HL-60/S4 treated with retinoic acid at 250 ng/mL for 4 days and 3 days (cell line): Measurements from ENCODE around the gene BNC2.

Experiments used
- in situ Hi-C: fragments of 300-500 bp; cut with MboI; formaldehyde crosslinking; loops from 2 replicates; pipeline ENCODE4 v1.7.0; 2022; ENCODE audit warnings: low sequenced_read_pairs

BNC2 gene

DNA sequence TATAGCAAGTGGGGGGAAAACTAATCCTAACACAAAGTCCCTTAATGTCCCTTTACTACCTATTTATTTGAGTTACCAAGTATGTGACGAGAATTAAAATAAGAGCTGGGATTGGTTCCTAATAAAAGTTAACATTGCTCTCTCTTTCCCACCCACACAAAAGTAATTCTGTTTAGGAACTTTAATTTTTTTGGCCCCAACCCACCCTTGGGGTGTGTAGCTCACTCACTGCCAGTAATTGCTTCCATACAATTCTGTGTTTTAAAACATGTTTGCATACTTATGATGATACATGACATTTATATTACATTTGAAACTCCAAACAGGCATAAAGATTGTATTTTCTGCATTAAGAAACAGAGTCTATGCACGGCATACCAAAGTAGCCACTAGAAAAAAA lies 106.5 kb downstream of the BNC2 start:
- in situ Hi-C loops: no loop called here

DNA sequence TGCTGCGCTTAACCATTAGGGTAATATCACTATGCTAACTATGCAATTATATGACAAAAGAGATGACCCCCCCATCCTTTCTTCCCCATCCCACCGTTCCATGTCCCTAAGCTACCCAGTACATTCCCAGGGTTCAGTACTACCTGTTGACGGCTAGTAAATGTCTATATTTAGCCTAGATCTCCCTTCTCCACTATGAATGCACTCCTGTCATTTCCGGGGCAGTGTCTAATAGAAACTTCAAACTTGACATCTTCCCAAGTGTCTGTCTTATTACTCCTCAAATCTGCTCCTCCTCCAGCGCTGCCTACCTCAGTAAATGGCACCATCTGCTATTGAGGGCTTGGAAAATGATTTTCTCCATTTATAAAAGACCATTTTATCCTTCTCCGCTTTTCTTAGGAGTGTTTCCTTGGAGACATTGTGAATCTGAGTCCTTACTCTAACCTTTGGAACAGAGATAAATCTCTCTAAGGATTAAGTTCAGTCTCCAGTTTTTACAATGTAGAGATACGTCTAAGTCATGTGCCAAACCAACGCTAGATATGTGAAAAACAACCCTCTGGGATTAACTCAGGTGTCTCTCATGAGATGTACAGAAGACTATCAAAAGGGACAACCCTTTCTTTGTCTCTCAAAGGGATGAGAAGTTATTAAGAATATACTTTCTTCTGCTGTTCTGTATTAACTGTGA lies 114.9 kb downstream of the BNC2 start:
- in situ Hi-C loops: no loop called here

GRCh38 chr9:16754662-16755061 lies 115.8 kb downstream of the BNC2 start:
- in situ Hi-C loops: no loop called here

GRCh38 chr9:16753256-16753655 lies 117.2 kb downstream of the BNC2 start:
- in situ Hi-C loops: no loop called here

DNA sequence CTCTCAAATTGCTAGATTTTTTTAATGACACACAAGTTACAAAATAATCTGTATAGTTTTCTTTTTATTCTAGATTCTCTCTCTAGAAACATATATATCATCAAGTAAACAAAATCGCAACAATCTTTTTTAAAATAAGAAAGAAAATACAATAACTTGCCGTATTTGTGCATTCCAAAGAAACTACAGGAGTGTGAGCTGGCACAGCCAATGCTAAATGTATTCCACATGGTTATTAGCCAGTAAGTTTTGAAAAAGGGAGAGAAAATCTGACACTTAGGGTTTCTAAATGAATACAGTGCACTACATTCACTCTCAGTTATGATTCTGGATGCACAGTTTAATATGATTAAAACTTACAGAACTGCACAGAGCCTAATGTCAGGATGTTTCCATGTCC lies 117.9 kb downstream of the BNC2 start:
- in situ Hi-C loops: no loop called here

DNA sequence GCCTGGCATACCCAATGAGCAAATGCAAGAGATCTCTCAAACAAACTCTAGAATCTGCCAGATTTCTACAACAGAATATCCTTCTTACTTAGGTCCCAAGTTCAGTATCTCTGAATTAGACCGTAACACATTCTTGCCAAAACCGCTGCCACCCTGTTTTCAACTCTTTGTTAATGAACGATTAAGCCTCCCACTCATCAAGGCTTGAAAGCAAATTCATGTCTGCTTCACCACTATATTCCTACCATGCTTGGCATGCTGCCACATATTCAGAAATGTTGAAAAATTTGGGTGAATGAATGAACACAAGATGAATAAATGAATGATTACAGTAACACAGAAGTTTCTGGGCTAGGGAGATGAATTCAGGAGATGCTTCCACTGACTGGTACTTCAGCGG lies 119.9 kb downstream of the BNC2 start:
- in situ Hi-C loops: no loop called here

GRCh38 chr9:16745359-16745758 lies 125.1 kb downstream of the BNC2 start:
- in situ Hi-C loops: no loop called here

DNA sequence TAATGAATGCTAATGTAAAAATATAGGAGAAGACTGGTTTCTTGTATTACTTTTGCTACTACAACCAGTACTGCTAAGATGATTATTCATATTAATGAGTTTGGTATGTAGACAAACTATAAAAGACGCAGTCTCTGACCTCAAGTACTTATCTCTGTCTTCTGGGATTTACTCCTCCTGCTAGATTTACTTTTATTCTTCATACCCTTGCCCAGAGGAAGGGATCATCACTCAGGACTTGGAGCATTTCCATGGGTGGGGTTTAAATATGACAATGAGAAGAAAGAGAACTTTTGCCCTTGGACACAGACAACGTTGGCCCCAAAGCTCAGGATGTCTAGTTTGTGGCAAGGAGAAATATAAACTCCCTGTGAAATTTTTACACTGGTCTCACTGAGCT lies 126.1 kb downstream of the BNC2 start:
- in situ Hi-C loops: no loop called here

GRCh38 chr9:16743375-16743774 lies 127.1 kb downstream of the BNC2 start:
- in situ Hi-C loops: no loop called here

GRCh38 chr9:16735001-16735400 lies 135.5 kb downstream of the BNC2 start:
- in situ Hi-C loops: no loop called here

DNA sequence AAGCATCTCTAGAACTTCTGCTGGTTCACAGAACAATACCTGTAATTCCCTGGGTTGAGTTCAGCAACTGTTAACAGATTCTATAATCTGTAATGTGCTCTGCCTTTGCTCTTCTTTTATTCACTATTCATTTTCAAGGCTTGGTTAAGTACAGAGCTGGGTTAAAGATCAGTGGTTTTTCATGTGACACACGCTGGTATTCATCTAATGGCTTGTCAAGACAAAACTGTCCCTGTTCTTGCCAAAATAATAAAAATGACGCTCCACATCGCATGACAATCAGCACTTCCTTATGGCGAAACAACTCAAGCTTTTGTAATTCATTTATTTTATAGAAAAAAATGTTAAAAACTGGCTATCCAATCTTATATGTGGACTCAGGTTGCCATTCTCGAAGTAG lies 137.9 kb downstream of the BNC2 start:
- in situ Hi-C loops: no loop called here

DNA sequence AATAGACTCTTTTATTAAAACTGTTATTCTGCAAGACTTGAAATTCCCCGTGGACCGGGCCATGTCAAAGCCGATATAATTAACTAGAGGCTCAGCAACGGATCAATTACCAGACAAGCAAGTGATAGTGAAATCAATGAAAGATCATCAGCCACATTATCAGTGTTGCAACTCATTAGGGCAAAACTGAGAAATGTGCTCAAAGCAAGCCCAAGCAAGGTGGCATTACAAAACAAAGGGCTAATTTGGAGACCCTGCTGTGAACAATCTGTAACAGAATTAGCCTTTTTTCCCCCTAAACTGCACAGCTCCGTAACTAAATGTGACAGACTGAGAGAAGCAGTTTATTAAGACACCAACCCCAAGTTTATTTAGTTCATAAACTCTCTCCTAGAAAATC lies 140.3 kb downstream of the BNC2 start:
- in situ Hi-C loops: no loop called here

GRCh38 chr9:16729651-16730050 lies 140.8 kb downstream of the BNC2 start:
- in situ Hi-C loops: no loop called here

DNA sequence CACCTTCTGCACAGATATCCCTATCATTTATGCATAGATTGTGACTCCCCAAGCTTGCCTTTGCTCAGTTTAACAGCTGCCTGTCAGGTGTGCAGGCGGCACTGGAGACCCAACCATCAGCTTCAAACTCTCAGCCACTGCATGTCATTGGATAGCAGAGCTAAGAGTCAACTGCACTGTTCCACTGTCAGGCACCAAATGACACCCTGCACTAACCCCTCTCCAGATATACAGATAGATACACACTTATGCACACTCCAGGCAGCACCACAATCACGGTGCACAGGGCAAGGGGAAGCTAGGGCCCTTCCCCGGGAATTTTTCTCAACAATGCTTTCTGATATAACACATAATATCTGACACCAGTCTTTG lies 142.3 kb downstream of the BNC2 start:
- in situ Hi-C loops: no loop called here

- in situ Hi-C loops: no loop called here
These were observed 142.9 kb downstream of the BNC2 start for GRCh38 chr9:16727452-16728136.

DNA sequence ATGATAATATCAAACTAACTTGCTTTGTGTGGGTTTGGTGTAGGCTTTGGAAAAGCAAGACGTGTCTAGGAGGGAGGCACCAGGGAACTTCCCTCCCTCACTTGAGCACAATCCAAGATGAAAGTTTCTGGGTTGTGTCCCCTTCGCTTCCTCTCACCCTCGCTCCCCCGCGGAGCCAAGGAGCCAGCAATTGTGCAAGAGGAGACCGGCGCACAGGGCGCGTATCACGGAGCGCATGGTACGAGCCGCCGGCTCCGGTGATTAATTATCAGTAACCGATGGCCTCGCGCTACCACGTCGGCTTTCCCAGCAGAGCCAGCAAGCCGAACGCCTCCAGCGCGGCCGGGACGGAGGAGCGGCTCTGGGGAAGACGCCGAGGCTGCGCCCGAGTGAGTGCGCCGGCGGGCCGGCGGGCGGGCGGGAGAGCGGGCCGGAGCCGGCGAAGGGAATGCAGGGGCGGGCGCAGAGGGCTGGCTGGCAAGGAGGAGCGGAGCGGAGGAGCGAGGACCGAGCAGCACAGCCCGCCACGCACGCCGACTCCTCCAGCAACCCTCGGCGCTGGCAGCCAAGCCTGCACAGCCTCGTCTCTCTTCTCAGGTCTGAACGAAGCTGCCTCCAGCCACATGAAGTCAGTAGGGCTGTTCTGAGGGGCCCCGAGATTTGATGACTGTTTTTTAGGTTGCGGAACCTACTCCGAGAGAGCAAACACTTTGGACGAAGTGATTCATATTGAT lies 143.6 kb downstream of the BNC2 start:
- in situ Hi-C loops: no loop called here

- in situ Hi-C loops: no loop called here
These were observed 144.4 kb downstream of the BNC2 start for GRCh38 chr9:16726029-16726428.

DNA sequence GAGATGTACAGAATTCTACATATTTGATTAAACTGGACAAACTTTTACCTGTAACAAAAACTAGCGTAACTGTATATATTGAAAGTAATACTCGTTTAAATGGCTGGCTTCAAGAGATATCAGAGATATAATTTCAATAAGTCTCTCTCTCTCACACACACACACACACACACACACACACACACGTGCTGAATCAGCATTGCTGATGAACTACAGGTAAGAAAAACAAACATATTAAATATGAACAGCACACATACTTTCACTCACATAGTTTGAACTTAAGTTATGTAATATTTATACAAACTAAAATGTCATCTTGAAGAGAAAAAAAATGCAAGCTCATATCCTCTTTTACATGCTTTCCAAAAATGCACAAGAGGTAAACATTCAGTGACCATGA lies 145.4 kb downstream of the BNC2 start:
- in situ Hi-C loops: no loop called here

GRCh38 chr9:16721972-16722371 lies 148.5 kb downstream of the BNC2 start:
- in situ Hi-C loops: no loop called here

DNA sequence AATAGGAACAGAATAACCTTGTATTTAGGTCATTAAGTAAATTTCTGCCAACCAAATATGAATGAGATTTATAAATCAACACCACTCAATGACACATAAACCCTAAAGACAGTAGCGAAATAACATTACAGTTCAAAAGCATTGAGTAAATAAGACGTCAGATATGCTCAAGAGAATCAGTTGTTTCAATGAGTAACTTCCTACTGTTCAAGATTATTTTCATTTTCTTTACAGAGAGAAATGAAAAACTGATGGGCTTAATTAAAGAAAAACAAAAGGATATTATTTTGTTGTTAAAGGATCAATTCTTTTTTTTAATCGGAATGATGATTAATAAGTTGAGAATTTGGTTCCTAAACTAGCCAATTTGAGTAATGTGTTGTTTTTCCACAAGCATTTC lies 150.1 kb downstream of the BNC2 start:
- in situ Hi-C loops: no loop called here

GRCh38 chr9:16719921-16720320 lies 150.5 kb downstream of the BNC2 start:
- in situ Hi-C loops: no loop called here

DNA sequence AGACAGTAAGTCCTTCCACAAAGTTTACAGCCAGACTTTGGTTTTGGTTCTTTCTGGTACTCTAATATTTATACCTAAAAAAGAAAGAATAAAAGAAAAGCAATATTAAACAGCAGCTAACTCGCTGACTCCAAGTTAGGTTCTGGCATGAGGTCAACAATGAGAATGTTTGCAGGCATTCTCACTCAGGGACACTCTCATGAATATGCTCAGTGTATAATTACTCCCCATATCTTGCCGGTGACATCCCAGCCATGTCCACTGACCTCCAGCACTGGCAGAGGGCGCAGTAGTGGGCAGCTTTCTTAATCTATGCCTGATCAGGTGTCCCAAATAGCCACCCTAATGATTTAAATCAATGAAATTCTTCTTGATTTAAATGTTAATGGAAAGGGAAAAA lies 151.5 kb downstream of the BNC2 start:
- in situ Hi-C loops: no loop called here
